H9 (cell line): Measurements from ENCODE around the gene C11orf24. TPM values are rescaled to one million over a fixed set of nuclear protein-coding genes. Genes with fewer than 3 reads are reported as not detected.

Experiments
- DNase-seq: peaks from one replicate; pipeline ENCODE4 v3.0.0-alpha.2; 2017
- H2AFZ ChIP-seq: one replicate; pipeline ENCODE4 v1.6.1; 2013; ENCODE audit warnings: mild to moderate bottlenecking, low read length, control low read depth, moderate library complexity
- H2AK5ac ChIP-seq: 2 replicates; pipeline ENCODE4 v1.6.1; 2013; ENCODE audit warnings: low read length, control low read depth, mixed read lengths; ENCODE audit not compliant: insufficient read length
- H2BK120ac ChIP-seq: one replicate; pipeline ENCODE4 v1.6.1; 2013; ENCODE audit warnings: low read depth, mild to moderate bottlenecking, low read length, control low read depth, inconsistent platforms; ENCODE audit not compliant: poor library complexity, severe bottlenecking
- H2BK12ac ChIP-seq: 2 replicates; pipeline ENCODE4 v1.6.1; 2013; ENCODE audit warnings: low read length, control low read depth, mixed read lengths, low read depth; ENCODE audit not compliant: insufficient read length
- H2BK15ac ChIP-seq: 2 replicates; pipeline ENCODE4 v1.6.1; 2013; ENCODE audit warnings: low read depth, low read length, control low read depth
- H2BK20ac ChIP-seq: one replicate; pipeline ENCODE4 v1.6.1; 2013; ENCODE audit warnings: low read depth, mild to moderate bottlenecking, low read length, control low read depth, inconsistent platforms; ENCODE audit not compliant: poor library complexity, severe bottlenecking
- H2BK5ac ChIP-seq: 2 replicates; pipeline ENCODE4 v1.6.1; 2013; ENCODE audit warnings: low read length, control low read depth, mixed read lengths; ENCODE audit not compliant: insufficient read length
- H3K14ac ChIP-seq: 2 replicates; pipeline ENCODE4 v1.6.1; 2013; ENCODE audit warnings: low read length, control low read depth; ENCODE audit not compliant: insufficient read depth
- H3K18ac ChIP-seq: 2 replicates; pipeline ENCODE4 v1.6.1; 2013; ENCODE audit warnings: low read depth, mild to moderate bottlenecking, mixed read lengths, low read length, control low read depth; ENCODE audit not compliant: insufficient read length
- H3K23ac ChIP-seq: 2 replicates; pipeline ENCODE4 v1.6.1; 2013; ENCODE audit warnings: low read length, control low read depth, mixed read lengths, low read depth; ENCODE audit not compliant: insufficient read length
- H3K23me2 ChIP-seq: 2 replicates; pipeline ENCODE4 v1.6.1; 2013; ENCODE audit warnings: low read depth, mild to moderate bottlenecking, mixed read lengths, low read length, control low read depth; ENCODE audit not compliant: insufficient read length, poor library complexity, severe bottlenecking
- H3K27ac ChIP-seq: 2 replicates; pipeline ENCODE4 v1.5.1; 2013; ENCODE audit warnings: low read length, control low read depth, mixed read lengths, low read depth; ENCODE audit not compliant: insufficient read length
- H3K27me3 ChIP-seq: 2 replicates; pipeline ENCODE4 v1.6.1; 2013; ENCODE audit warnings: low read length, control low read depth, inconsistent platforms; ENCODE audit not compliant: insufficient read depth
- H3K4ac ChIP-seq: 2 replicates; pipeline ENCODE4 v1.6.1; 2013; ENCODE audit warnings: low read depth, mild to moderate bottlenecking, control low read depth, inconsistent platforms, low read length, moderate library complexity
- H3K4me1 ChIP-seq: 2 replicates; pipeline ENCODE4 v1.6.1; 2013; ENCODE audit warnings: low read length, control low read depth, inconsistent platforms; ENCODE audit not compliant: insufficient read depth
- H3K4me2 ChIP-seq: 2 replicates; pipeline ENCODE4 v1.6.1; 2013; ENCODE audit warnings: low read length, control low read depth, mixed read lengths; ENCODE audit not compliant: insufficient read length, insufficient read depth
- H3K56ac ChIP-seq: 2 replicates; pipeline ENCODE4 v1.6.1; 2013; ENCODE audit warnings: low read depth, mild to moderate bottlenecking, mixed read lengths, low read length, control low read depth; ENCODE audit not compliant: insufficient read length
- H3K79me1 ChIP-seq: 2 replicates; pipeline ENCODE4 v1.6.1; 2013; ENCODE audit warnings: low read depth, mild to moderate bottlenecking, moderate library complexity, low read length, control low read depth, inconsistent platforms; ENCODE audit not compliant: insufficient read depth, poor library complexity, severe bottlenecking
- H3K79me2 ChIP-seq: 2 replicates; pipeline ENCODE4 v1.6.1; 2013; ENCODE audit warnings: low read length, control low read depth, inconsistent platforms; ENCODE audit not compliant: insufficient read depth
- H3K9ac ChIP-seq: 2 replicates; pipeline ENCODE4 v1.6.1; 2013; ENCODE audit warnings: low read length, control low read depth, mixed read lengths; ENCODE audit not compliant: insufficient read length; ENCODE audit errors: extremely low read depth
- H3K9me3 ChIP-seq: one replicate; pipeline ENCODE4 v1.6.1; 2013; ENCODE audit warnings: low read depth, low read length, inconsistent platforms; ENCODE audit not compliant: control insufficient read depth
- H3T11ph ChIP-seq: one replicate; pipeline ENCODE4 v1.6.1; 2013; ENCODE audit warnings: mild to moderate bottlenecking, low read length, control low read depth, inconsistent platforms
- H4K20me1 ChIP-seq: one replicate; pipeline ENCODE4 v1.6.1; 2013; ENCODE audit not compliant: control insufficient read depth, insufficient read length, insufficient read depth
- H4K5ac ChIP-seq: 2 replicates; pipeline ENCODE4 v1.6.1; 2013; ENCODE audit warnings: low read depth, mild to moderate bottlenecking, mixed read lengths, low read length, control low read depth; ENCODE audit not compliant: insufficient read length
- H4K8ac ChIP-seq: replicated peaks from 2 replicates; pipeline ENCODE4 v1.6.1; 2013; ENCODE audit warnings: low read length, control low read depth, mixed read lengths, low read depth; ENCODE audit not compliant: insufficient read length
- H4K91ac ChIP-seq: 2 replicates; pipeline ENCODE4 v1.6.1; 2013; ENCODE audit warnings: low read depth, mild to moderate bottlenecking, moderate library complexity, mixed read lengths, low read length, control low read depth; ENCODE audit not compliant: insufficient read length
- H3K27ac Mint-ChIP-seq, 3 experiments: 2 replicates in 2 of 3; 3 replicates in 1 of 3; pipeline ENCODE4 v1.8.0; 2020 to 2021; ENCODE audit warnings: mixed read lengths in 3 of 3, mild to moderate bottlenecking in 1 of 3, moderate library complexity in 1 of 3
- H3K27me3 Mint-ChIP-seq: 2 replicates; pipeline ENCODE4 v1.8.0; 2021; ENCODE audit warnings: low read depth, mild to moderate bottlenecking, moderate library complexity, mixed read lengths
- H3K36me3 Mint-ChIP-seq, 3 experiments: 2 replicates in 2 of 3; 3 replicates in 1 of 3; pipeline ENCODE4 v1.8.0; 2020 to 2021; ENCODE audit warnings: low read depth in 3 of 3, mixed read lengths in 3 of 3; ENCODE audit not compliant: insufficient read depth in 1 of 3
- H3K4me1 Mint-ChIP-seq, 2 experiments: 2 replicates each; pipeline ENCODE4 v1.8.0; 2020; ENCODE audit warnings: mixed read lengths in 2 of 2
- H3K4me3 Mint-ChIP-seq, 2 experiments: 2 replicates in 1 of 2; 3 replicates in 1 of 2; pipeline ENCODE4 v1.8.0; 2020 to 2021; ENCODE audit warnings: mild to moderate bottlenecking in 2 of 2, mixed read lengths in 2 of 2, moderate library complexity in 1 of 2
- H3K9me3 Mint-ChIP-seq, 2 experiments: 2 replicates in 1 of 2; 3 replicates in 1 of 2; pipeline ENCODE4 v1.8.0; 2020; ENCODE audit warnings: mild to moderate bottlenecking in 2 of 2, mixed read lengths in 2 of 2, moderate library complexity in 1 of 2
- WGBS: extraction: QIAGEN DNeasy Blood & Tissue Kit; methylation state at CpG from one replicate; pipeline ENCODE4 v1.1.7; 2013; ENCODE audit warnings: missing lambda C conversion rate, low lambda C conversion rate, mixed read lengths; ENCODE audit not compliant: insufficient read length; ENCODE audit errors: extremely low coverage; 5-methylcytosine and 5-hydroxymethylcytosine counted together
- total RNA-seq: library from RNA; stranded (reverse); gene quantifications from 2 replicates; pipeline ENCODE4 v1.2.1, GENCODE V29; 2021
- TF ChIP-seq, protein P1 (sequence below): fragments of 200-600 bp; sonication (generic); conservative IDR thresholded peaks from 3 replicates; pipeline ENCODE4 v1.8.0; 2021; ENCODE audit warnings: antibody characterized with exemption, mild to moderate bottlenecking

The C11orf24 gene
- total RNA-seq, 1 experiment from 2014 or later: 46.8 TPM

DNA sequence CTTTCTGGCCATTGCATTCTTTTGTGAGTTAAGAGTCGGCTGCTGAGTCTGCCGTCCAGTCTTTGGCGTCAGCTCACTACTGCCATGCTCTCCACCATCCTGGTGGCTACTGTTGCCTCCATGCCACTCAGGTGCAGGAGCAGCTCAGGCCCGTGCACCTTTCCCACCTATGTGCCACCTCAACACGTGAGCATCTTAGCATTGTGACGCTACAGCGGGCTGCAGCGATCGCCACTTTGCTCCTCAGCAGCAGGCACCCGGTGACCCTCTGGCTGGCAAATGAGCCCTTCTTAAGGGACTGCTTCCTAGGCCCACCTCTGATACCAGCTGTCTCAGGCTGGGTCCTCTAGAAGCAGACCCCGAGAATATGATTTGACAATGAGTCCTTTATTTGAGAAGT, 47.2 kb downstream of the C11orf24 start:
- Histone ChIP-seq H2AK5ac (no peak overlapping the region), H4K8ac (no peak overlapping the region), H3K9me3 (no peaks in the 10 kb centered on the region), H4K91ac (no peak overlapping the region), H3K27ac (no peak overlapping the region), H3K23ac (no peak overlapping the region), H3K4me1 (no peaks in the 10 kb centered on the region), H2BK5ac (no peak overlapping the region), H3T11ph (no peak overlapping the region), H2BK12ac (no peak overlapping the region), H3K27me3 (no peaks in the 10 kb centered on the region), H3K9ac (no peak overlapping the region), H2BK15ac (no peak overlapping the region), H3K23me2 (no peaks in the 10 kb centered on the region), H2BK20ac (no peak overlapping the region), H2BK120ac (no peak overlapping the region), H3K79me1 (no peaks in the 10 kb centered on the region), H3K56ac (no peak overlapping the region), H3K14ac (no peak overlapping the region), H3K18ac (no peak overlapping the region), H3K4ac (no peak overlapping the region), H3K4me2 (no peak overlapping the region), H2AFZ (no peak overlapping the region), H4K20me1 (no peaks in the 10 kb centered on the region), H4K5ac (no peak overlapping the region), H3K79me2 (no peaks in the 10 kb centered on the region)
- no CpG with 5 or more reads among the region's 11 CpGs for WGBS
- Mint-ChIP-seq H3K27me3 (peaks cover 13% of the 10 kb centered on the region), H3K36me3 (no peaks in the 10 kb centered on the region; a peak in 1 of 7 replicates), H3K4me1 (peaks cover 0 to 5% of the 10 kb centered on the region in 2 experiments; a peak in 2 of 4 replicates), H3K27ac (no peak overlapping the region), H3K4me3 (no peak overlapping the region), H3K9me3 (peaks cover 4 to 6% of the 10 kb centered on the region in 2 experiments; a peak in 4 of 5 replicates)
- TF ChIP-seq, protein P1, sequence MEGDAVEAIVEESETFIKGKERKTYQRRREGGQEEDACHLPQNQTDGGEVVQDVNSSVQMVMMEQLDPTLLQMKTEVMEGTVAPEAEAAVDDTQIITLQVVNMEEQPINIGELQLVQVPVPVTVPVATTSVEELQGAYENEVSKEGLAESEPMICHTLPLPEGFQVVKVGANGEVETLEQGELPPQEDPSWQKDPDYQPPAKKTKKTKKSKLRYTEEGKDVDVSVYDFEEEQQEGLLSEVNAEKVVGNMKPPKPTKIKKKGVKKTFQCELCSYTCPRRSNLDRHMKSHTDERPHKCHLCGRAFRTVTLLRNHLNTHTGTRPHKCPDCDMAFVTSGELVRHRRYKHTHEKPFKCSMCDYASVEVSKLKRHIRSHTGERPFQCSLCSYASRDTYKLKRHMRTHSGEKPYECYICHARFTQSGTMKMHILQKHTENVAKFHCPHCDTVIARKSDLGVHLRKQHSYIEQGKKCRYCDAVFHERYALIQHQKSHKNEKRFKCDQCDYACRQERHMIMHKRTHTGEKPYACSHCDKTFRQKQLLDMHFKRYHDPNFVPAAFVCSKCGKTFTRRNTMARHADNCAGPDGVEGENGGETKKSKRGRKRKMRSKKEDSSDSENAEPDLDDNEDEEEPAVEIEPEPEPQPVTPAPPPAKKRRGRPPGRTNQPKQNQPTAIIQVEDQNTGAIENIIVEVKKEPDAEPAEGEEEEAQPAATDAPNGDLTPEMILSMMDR: no peak
- DNase-seq: no peak
